8988T (cell line): ENCODE results near the gene MRPL49.
A peak's percentile ranks its signal among the peaks of the same experiment; 100 is the strongest.
"Not testable (repeated sequence)": the region's sequence is repeated elsewhere in the genome, so short reads cannot be mapped to it uniquely, and the experiment has no call there.

Source experiments
- DNase-seq: peaks from one replicate; pipeline ENCODE4 v3.0.0; 2011

The MRPL49 gene

GRCh38 chr11:65118891-65119669 lies 3.0 kb upstream of the MRPL49 start:
- not testable (repeated sequence) for DNase-seq

- no peak for DNase-seq
Observed at GRCh38 chr11:65119670-65119995, 2.5 kb upstream of the MRPL49 start.

- no peak for DNase-seq
Observed at GRCh38 chr11:65120831-65121230, 1.3 kb upstream of the MRPL49 start.

DNA sequence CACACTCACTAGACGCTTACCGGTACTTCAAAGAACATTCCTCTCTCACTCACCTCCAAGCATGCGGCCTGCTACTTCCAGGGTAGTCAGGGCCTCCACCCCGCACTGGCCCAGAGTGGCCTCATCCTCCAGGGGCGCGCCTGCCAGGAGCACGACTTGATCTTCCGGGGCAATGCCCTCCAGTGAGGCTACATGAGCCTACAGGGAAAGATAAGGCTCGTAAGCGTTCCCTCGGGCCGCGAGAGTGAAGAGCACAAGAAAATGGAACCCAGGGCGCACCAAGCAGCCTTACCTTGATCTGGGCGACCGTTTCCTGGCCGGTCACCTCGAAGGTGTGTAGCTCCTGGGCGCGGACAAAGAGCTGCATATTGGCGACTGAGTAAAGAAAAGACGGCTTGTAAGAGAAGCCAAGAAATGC lies 665 bp upstream of the MRPL49 start:
- DNase-seq = no peak

DNA sequence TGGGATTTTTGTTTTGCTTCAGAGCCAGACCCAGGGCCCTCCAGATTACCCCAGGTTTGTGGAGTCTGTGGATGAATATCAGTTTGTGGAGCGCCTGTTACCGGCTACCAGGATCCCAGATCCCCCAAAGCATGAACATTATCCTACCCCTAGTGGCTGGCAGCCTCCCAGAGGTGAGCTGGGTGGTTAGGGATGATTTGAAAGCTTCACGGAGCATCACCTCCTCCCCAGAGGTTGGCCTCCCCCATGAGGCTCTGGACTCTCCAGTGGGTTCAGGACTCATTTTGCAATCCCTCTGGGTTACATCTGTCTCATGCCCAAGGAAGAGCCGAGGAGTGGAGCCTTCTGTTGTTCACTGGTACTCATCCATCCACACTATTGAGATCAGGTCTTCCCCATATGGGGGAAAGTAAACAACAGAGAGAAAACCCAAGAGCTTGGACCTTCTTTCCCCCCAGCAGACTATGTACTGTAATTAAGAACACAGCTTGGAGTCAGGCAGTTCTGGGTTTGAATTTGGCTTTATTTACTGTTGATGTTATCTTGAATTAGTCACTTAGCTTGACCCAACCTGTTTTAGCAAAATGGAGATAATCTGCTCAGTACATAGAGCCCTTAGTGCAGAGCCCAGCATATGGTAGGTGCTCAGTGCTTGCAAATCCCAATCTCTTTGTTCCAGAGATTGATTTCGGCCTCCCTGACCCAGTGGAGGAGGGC lies 2.5 kb downstream of the MRPL49 start:
- no peak for DNase-seq

DNA sequence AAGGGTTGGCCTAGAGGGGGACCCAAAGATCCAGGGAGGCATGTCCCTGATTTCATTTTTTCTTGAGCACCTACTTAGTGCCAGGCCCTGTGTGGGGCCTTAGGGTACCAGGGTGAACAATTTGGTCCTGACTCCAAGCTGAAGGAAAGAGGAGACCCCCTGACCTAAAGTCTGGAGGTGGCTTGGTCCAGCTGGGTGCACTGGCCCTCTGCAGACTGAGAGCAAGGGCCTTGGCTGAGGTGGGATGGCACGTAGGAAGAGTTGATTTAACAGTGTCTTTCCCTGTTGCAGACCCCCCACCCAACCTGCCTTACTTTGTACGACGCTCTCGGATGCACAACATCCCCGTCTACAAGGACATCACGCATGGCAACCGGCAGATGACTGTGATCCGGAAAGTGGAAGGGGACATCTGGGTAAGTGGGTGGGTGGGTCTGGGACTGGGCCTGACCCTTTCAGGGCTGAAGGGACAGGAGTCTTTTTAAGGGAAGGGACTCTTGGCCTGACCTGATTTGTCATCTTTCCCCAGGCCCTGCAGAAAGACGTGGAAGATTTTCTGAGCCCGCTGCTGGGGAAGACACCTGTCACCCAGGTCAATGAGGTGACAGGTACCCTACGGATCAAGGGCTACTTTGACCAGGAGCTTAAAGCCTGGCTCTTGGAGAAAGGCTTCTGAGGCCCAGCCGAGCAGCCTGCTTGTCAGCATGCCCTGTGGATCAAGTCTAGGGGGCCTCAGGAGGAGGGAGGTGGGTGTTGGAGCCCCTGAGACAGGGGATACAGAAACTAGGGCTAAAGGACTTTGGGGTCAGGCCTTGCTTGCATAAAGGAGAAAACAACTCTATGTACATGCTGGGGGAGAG lies 3.3 kb downstream of the MRPL49 start:
- DNase-seq = no peak

- DNase-seq = no peak
Observed at GRCh38 chr11:65126624-65127274, 4.6 kb downstream of the MRPL49 start.

DNA sequence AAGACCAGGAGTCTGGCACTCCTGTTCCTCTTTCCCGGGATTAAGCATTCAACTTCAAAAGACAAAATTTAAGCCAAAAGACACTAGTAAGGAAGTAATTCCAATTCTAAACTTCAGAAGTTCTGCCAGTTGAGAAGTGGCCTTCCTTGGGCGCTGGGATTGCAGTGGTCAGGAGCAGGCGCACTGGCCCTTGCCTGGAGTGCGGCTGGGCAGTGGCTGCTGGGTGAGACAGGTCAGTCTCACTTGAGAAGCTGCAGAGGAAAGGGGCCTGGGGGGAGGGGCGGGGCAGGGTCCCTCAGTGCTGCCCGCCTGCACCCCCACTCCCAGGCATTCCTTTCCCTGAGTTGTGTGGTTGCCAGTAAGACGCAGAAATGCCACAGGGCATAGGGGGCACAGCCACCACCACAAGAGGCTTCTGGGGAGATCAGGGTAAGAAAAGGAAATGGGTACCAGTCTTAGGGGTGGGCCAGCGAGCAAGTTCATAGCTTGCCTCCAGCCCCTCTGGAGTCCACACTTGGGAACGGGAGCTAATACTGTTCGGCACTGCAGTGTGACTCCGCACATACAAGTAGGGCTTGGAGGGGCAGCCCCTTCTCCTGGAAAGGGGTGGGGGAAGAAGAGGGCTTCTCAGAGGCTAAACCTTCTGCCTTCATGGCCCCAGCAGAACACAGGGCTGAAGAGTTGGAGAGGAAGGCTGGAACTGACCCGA lies 5.5 kb downstream of the MRPL49 start:
- no peak for DNase-seq

DNA sequence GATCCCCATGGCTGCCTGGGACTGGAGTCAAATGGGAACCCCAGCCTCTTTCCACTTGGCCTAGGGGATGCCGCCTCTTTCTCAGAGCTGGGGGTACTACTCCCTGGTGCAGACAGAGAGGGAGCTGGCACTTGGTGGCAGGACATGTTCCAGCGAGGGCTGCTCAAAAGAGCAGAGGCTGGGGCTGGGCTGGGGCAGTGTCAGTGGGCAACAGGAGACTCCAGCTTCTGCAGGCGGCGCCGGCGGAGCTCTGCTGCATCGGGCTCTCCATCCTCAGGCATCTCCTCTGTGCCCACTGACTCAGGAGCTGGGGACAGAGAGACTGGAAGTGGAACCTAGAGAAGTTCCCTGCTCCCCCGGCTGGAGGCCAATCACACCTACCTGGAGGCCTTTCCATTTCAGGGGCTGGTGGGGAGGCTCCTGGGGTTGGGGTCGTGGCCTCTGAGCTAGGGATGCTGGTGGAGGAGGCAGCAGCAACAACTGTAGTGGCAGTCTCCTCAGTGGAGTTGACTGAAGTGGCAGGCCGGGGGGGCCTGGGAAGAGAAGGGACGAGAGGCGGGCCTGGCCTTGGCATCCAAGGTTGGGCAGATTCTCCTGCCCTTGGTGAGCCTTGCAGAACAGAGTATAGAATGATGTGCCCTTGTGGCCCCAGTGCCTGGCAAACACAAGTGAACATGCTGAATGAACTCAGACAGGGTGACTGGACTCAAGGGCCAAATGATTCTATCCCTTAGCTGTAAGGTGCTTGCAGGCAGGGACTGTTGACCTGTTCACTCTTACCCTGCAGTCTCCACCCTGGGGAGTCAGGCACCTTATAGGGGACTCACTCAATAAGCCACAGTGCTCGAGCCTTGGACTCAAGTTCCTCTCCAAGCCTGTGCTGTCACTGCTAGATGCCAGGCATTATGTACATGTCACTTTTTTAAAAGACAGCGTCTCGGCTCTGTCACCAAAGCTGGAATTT lies 6.3 kb downstream of the MRPL49 start:
- DNase-seq = no peak

GRCh38 chr11:65129649-65130441 lies 7.7 kb downstream of the MRPL49 start:
- DNase-seq = no peak

DNA sequence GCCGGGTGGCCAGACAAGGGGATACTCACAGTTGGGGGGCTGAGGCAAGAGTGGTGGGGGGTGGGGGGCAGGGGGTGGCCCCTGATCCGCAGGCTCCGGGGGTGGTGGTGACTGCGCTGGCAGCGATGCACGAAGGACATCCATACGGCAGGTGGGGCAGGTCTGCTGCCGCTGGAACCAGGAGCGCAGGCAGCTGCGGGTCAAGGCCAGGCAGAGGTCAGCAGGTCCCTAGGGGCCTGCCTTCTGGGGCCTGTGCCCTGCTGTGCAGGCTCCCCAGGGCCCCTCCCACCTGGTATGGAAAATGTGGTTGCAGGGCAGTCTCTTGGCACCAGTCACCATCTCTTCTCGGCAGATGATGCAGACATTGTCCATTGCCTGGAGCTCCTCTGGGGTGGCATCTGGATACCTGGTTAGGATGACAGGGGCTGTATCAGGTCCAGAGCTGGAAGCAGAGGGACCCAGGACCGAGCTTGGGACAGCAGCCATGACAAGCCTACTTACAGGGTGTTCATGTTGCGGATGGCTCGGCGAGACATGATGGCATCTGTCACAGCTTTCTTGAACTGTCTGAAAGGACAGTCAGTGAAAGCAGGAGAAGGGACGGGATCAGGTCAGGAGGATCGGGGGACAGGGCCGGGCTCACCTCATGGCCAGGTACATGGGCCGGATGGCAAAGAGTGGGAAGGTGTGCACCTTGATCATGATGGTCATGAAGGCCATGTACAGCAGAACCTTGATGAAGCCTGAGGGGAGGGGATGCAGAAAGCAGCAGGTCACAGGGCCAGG lies 8.7 kb downstream of the MRPL49 start:
- no peak for DNase-seq

- no peak for DNase-seq
Observed at GRCh38 chr11:65131417-65131776, 9.3 kb downstream of the MRPL49 start.

GRCh38 chr11:65131895-65132237 lies 9.7 kb downstream of the MRPL49 start:
- no peak for DNase-seq

DNA sequence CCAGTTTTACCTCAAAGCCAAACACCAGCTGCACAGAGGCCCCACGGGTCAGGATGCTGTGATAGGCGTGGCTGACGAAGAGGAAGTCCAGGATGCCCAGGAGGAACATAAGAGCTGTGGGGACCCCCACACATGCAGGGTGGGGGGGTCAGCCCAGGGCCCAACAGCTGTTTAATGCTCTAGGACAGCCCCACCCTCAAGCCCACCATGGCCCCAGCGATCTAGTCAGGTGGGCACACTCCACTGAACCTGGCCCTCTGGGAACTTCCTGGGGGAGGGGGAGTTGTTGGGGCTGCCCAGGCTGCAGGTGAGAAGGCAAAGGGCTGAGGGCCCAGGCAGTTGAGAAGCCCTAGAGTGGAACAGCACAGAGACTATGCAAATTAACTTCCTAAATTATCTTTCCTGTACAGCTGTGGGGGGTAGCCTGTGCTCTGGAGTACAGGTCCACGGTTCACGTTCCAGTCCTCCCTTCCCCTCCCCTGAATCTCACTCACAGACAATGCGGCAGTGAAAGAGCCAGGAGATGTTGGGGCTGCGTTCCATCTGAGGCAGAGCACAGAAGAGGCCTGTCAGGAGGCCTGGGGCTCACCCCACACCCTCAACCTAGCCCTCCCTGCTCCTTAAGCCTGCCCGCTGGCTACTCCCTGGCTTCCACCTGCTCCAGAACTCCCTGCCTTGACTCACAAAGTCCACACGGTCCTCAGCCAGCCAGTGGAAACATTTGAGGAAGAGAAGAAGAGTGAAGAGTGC lies 10.3 kb downstream of the MRPL49 start:
- DNase-seq = no peak

DNA sequence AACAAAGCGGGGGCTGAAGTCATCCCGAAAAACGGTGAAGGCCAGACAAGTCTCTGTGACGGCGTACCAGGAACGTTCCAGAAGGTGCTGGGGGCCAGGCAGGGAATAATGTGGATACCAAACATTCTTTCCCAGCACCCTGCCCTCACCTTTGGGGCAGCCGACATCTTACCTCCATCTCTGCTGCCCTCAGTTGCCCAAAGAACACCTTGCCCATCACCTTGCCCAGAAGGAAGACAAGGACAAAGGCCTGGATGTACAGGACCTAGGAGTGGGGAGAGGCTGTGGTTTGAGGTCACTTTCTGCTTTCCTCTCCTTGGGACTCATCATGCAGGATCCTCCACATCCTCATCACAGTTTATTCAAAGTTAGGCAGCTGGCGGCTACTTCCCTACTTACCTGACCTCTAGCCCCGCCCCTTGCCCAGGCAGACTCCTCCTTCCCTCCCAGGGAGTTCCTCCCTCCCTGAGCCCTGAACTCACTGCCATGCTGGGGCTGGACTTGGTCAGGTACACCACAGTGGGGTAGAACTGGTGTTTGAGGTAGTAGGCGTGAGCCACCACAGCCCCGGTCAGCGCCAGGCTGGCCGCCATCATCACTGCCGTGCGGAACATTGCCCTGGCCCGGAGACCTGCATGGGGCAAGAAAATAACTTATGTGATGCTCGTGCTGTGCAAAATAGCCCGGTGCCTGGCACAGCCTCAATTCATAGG lies 11.0 kb downstream of the MRPL49 start:
- no peak for DNase-seq

GRCh38 chr11:65133724-65134123 lies 11.6 kb downstream of the MRPL49 start:
- DNase-seq = no peak

DNA sequence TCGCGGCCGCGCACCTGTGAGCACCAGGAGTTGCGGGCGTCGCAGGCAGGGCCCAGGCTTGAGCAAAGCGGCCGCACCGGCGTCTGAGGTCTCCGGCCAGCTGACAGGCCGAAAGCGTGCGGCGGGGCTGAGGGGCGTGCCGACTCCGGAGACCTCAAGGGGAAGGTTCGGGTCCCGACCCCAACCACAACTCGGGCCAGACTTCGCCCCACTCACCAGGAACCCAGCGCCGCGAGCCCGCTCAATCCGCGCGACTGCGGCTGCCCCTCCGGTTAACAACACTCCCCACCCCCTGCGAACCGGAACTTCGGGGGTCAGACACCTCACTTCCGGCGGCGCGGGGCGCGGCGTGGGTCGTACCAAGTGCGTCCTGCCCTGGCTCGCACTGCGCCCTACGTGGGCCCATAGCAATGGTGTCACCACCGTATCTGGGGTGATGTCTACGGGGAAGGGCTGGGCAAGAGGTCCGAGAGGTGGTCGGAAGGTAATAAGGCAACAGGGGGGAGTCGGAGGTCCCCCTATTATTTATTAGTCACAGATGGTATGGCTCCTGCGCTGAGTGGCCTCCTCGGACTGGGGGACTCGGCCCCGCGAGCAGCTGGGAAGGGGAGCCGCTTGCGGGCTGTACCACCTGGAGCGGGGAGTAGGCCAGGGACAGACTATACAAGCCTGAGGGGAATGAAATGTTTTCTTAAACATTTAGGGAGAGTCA lies 12.3 kb downstream of the MRPL49 start, which contains the start of gene SYVN1:
Gene SYVN1, minus strand, starts transcription at position 280 of the 712 bp plus-strand sequence. CDS start 918 bp downstream, outside the sequence.
- DNase-seq = peak; percentile 93
